ENCODE results near the gene URAD.
"Not testable (repeated sequence)": the region's sequence is repeated elsewhere in the genome, so short reads cannot be mapped to it uniquely, and the experiment has no call there.

URAD gene

GRCh38 chr13:27988520-27988919, at the start of gene URAD:
TSS of gene URAD (minus strand) at chr13:27988693. CDS start at chr13:27988637, 56 bp downstream.
- no peak for DNase-seq

- no peak for DNase-seq
Observed at GRCh38 chr13:28037399-28037798, 48.9 kb upstream of the URAD start.

- DNase-seq = no peak
Observed at GRCh38 chr13:28035146-28035782, 46.8 kb upstream of the URAD start.

GRCh38 chr13:28033894-28034655, 45.6 kb upstream of the URAD start:
- no peak for DNase-seq

GRCh38 chr13:28032438-28032837, 43.9 kb upstream of the URAD start:
- DNase-seq = not testable (repeated sequence)

- no peak for DNase-seq
Observed at GRCh38 chr13:28031896-28032288, 43.4 kb upstream of the URAD start.

GRCh38 chr13:28031220-28031895, 42.9 kb upstream of the URAD start:
- DNase-seq = no peak

- DNase-seq = no peak
Observed at GRCh38 chr13:28027607-28028364, 39.3 kb upstream of the URAD start.

- DNase-seq = no peak
Observed at GRCh38 chr13:28027071-28027470, 38.6 kb upstream of the URAD start.

- DNase-seq = no peak
Observed at GRCh38 chr13:28026508-28026907, 38.0 kb upstream of the URAD start.

- DNase-seq = no peak
Observed at GRCh38 chr13:28022848-28023518, 34.5 kb upstream of the URAD start.

GRCh38 chr13:28014301-28014700, 25.8 kb upstream of the URAD start:
- DNase-seq = no peak

- no peak for DNase-seq
Observed at GRCh38 chr13:28013482-28013881, 25.0 kb upstream of the URAD start.

- no peak for DNase-seq
Observed at GRCh38 chr13:28012896-28013295, 24.4 kb upstream of the URAD start.

GRCh38 chr13:28012383-28012782, 23.9 kb upstream of the URAD start:
- DNase-seq = no peak

GRCh38 chr13:28010046-28010445, 21.6 kb upstream of the URAD start:
- no peak for DNase-seq

- not testable (repeated sequence) for DNase-seq
Observed at GRCh38 chr13:28005016-28005415, 16.5 kb upstream of the URAD start.

GRCh38 chr13:28002886-28003698, 14.6 kb upstream of the URAD start:
- DNase-seq = no peak

GRCh38 chr13:28001837-28002473, 13.5 kb upstream of the URAD start:
- DNase-seq = no peak

- no peak for DNase-seq
Observed at GRCh38 chr13:28001049-28001448, 12.6 kb upstream of the URAD start.

GRCh38 chr13:28000567-28000966, 12.1 kb upstream of the URAD start:
- no peak for DNase-seq

Data from activated naive CD4-positive, alpha-beta T cell treated with Interleukin-2 at 50 U/mL for 16 hours (primary cell).